Activated CD8-positive, alpha-beta T cell treated with anti-CD3 and anti-CD28 coated beads, Interleukin-2, amount 10 ng/mL, durations not matched to agents 7 days and 5 days (primary cell): ENCODE measurements around the gene SNX19. TPM values are rescaled to one million over a fixed set of nuclear protein-coding genes. Genes with fewer than 3 reads are reported as not detected.

ENCODE experiments used
- ATAC-seq: fragments of 150-1000 bp; cut with Tn5 transposase; one replicate; pipeline ENCODE4 v1.10.0; 2021; ENCODE audit warnings: moderate library complexity
- CTCF ChIA-PET: fragments of 350-600 bp; sonication (Branson Sonifier 250); formaldehyde crosslinking; loops from one replicate; lab custom pipeline; 2021; ENCODE audit warnings: antibody characterized with exemption; lab: Charles Lee
- POLR2A ChIA-PET: fragments of 350-600 bp; sonication (Branson Sonifier 250); formaldehyde crosslinking; loops from one replicate; lab custom pipeline; 2021; ENCODE audit warnings: antibody characterized with exemption; lab: Charles Lee
- DNase-seq: peaks from one replicate; pipeline ENCODE4 v3.0.0-alpha.2; 2020
- H3K27ac Mint-ChIP-seq: one replicate; pipeline ENCODE4 v1.8.0; 2021; ENCODE audit warnings: mild to moderate bottlenecking, mixed read lengths
- H3K27me3 Mint-ChIP-seq: one replicate; pipeline ENCODE4 v1.8.0; 2021; ENCODE audit warnings: low read depth, mixed read lengths
- H3K36me3 Mint-ChIP-seq: one replicate; pipeline ENCODE4 v1.8.0; 2021; ENCODE audit warnings: low read depth, mixed read lengths
- H3K4me1 Mint-ChIP-seq: one replicate; pipeline ENCODE4 v1.8.0; 2021; ENCODE audit warnings: low read depth, mixed read lengths
- H3K4me3 Mint-ChIP-seq: one replicate; pipeline ENCODE4 v1.8.0; 2021; ENCODE audit warnings: mild to moderate bottlenecking, mixed read lengths
- H3K9me3 Mint-ChIP-seq: one replicate; pipeline ENCODE4 v1.8.0; 2022; ENCODE audit warnings: mixed read lengths; ENCODE audit not compliant: insufficient read depth
- total RNA-seq, 2 experiments: library from RNA; stranded (reverse); gene quantifications; one replicate each; pipeline ENCODE4 v1.2.3, GENCODE V29; 2021

Gene SNX19
- total RNA-seq, 2 experiments from 2014 or later = 40.7 to 41.0 TPM

DNA sequence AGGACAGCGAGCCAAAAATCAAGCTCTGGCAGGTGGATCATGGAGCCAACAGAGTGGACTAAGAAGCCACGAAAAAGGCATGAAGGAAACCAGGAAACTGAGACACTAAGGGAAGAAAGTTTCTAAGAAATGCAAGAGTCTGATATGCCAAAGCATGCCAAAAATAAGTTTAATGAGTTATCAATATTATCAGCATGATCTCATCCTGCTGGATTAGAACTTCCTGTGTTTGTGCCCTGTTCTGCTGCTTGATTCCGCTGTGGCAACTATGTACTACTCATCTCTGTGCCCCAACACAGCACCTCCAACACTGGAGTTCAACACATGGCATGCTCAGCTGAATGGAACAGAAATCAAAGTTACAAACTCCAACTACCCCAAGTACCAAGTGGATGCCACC is 10.8 kb downstream of the SNX19 start:
- CTCF ChIA-PET = interaction anchor here (1.1 to 4.5 kb wide), 4 partner anchors 10 to 472 kb away, joined by 3 to 34 read pairs (median 8); partner anchors contain the start of gene SNX19

GRCh38 chr11:130904380-130904779 is 11.9 kb downstream of the SNX19 start:
- ChIA-PET POLR2A (no interaction called here), CTCF (interaction anchor here (0.6 to 4.5 kb wide), 8 partner anchors 8 to 471 kb away, joined by 3 to 34 read pairs (median 3); partner anchors contain the start of gene SNX19)
- DNase-seq (no peak), ATAC-seq (no peak)
- Mint-ChIP-seq H3K36me3 (peaks cover 66% of the 10 kb centered on the region), H3K27ac (no peak overlapping the region), H3K4me1 (no peaks in the 10 kb centered on the region), H3K4me3 (no peak overlapping the region), H3K27me3 (no peaks in the 10 kb centered on the region), H3K9me3 (no peaks in the 10 kb centered on the region)

More for the DNA sequence above, 10.8 kb downstream of the SNX19 start:
- H3K27me3 Mint-ChIP-seq = no peaks in the 10 kb centered on the region
- H3K27ac Mint-ChIP-seq = no peak overlapping the region
- H3K36me3 Mint-ChIP-seq = peaks cover 66% of the 10 kb centered on the region
- no peak for DNase-seq
- no peaks in the 10 kb centered on the region for H3K9me3 Mint-ChIP-seq
- no peaks in the 10 kb centered on the region for H3K4me1 Mint-ChIP-seq
- H3K4me3 Mint-ChIP-seq = no peak overlapping the region
- ATAC-seq = no peak
- POLR2A ChIA-PET = no interaction called here

GRCh38 chr11:130902380-130902779 is 13.9 kb downstream of the SNX19 start:
- H3K36me3 Mint-ChIP-seq = peaks cover 67% of the 10 kb centered on the region

GRCh38 chr11:130899106-130899505 is 17.2 kb downstream of the SNX19 start:
- H3K9me3 Mint-ChIP-seq = no peaks in the 10 kb centered on the region
- no peaks in the 10 kb centered on the region for H3K27me3 Mint-ChIP-seq

More at GRCh38 chr11:130902380-130902779, 13.9 kb downstream of the SNX19 start:
- no peaks in the 10 kb centered on the region for H3K9me3 Mint-ChIP-seq
- ATAC-seq = no peak
- CTCF ChIA-PET = interaction anchor here (1.3 kb wide), 2 partner anchors 8 to 14 kb away, joined by 4 to 6 read pairs; partner anchors contain the start of gene SNX19
- no peak overlapping the region for H3K4me3 Mint-ChIP-seq
- H3K27ac Mint-ChIP-seq = no peak overlapping the region
- POLR2A ChIA-PET = no interaction called here
- DNase-seq = no peak
- no peaks in the 10 kb centered on the region for H3K27me3 Mint-ChIP-seq
- H3K4me1 Mint-ChIP-seq = no peaks in the 10 kb centered on the region

GRCh38 chr11:130897262-130898182 is 18.8 kb downstream of the SNX19 start:
- Mint-ChIP-seq H3K9me3 (no peaks in the 10 kb centered on the region), H3K36me3 (peaks cover 59% of the 10 kb centered on the region), H3K27me3 (no peaks in the 10 kb centered on the region), H3K4me3 (no peak overlapping the region), H3K27ac (no peak overlapping the region), H3K4me1 (no peaks in the 10 kb centered on the region)
- CTCF ChIA-PET = interaction anchor here (1.4 kb wide), 1 partner anchor 12 kb away, joined by 5 read pairs; no protein-coding TSS in a partner anchor
- DNase-seq (no peak), ATAC-seq (no peak)
- POLR2A ChIA-PET = no interaction called here

More at GRCh38 chr11:130899106-130899505, 17.2 kb downstream of the SNX19 start:
- no peak for DNase-seq
- no peak overlapping the region for H3K4me3 Mint-ChIP-seq
- ChIA-PET POLR2A (no interaction called here), CTCF (interaction anchor here (1.3 to 3.6 kb wide), 6 partner anchors 10 to 464 kb away, joined by 4 to 18 read pairs (median 5); partner anchors contain the start of gene SNX19)
- no peaks in the 10 kb centered on the region for H3K4me1 Mint-ChIP-seq
- no peak overlapping the region for H3K27ac Mint-ChIP-seq
- no peak for ATAC-seq
- peaks cover 56% of the 10 kb centered on the region for H3K36me3 Mint-ChIP-seq

DNA sequence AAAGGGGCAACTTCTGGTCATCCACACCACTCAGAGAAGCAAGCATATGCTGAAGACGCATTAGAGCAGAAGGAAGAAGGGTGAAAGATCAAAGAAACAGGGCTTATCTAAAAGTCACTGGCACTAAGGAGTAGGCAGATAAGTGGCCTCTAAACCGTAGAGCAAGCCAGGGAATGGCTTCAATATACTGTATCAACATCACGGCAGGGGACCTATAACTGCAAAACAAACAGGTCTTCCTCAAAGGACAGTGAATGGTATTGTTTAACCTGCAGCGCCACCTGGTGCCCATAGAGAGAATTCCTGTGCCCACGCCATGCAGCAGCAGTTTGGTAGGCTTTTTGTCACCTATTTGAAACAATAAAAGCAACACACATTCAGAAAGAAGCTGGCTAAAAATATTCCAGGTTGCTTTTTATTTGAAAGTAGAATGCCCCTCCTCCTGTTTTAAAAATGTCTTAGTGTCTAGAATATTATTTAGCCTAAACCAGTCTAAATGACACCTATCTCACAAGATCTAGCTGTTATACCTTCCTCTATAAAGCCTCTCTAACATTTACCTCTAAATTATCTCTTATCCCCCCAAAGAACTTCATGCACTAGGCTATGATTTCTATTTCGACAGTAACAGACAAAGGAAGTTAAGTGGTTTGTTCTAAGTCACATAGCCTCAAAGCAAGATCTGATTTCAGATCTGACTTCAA is 21.8 kb downstream of the SNX19 start:
- H3K27me3 Mint-ChIP-seq = no peaks in the 10 kb centered on the region
- ChIA-PET POLR2A (no interaction called here), CTCF (interaction anchor here (0.7 to 2.3 kb wide), 19 partner anchors 8 to 682 kb away, joined by 3 to 23 read pairs (median 6); partner anchors contain the start of gene SNX19)
- no peak overlapping the region for H3K4me3 Mint-ChIP-seq
- no peak overlapping the region for H3K27ac Mint-ChIP-seq
- ATAC-seq (peak; percentile 91), DNase-seq (peak; percentile 75)
- no peaks in the 10 kb centered on the region for H3K9me3 Mint-ChIP-seq
- H3K36me3 Mint-ChIP-seq = peaks cover 45% of the 10 kb centered on the region
- no peaks in the 10 kb centered on the region for H3K4me1 Mint-ChIP-seq

- no peak for ATAC-seq
- Mint-ChIP-seq H3K4me1 (no peaks in the 10 kb centered on the region), H3K4me3 (no peak overlapping the region), H3K27me3 (no peaks in the 10 kb centered on the region), H3K36me3 (peaks cover 35% of the 10 kb centered on the region), H3K27ac (no peak overlapping the region), H3K9me3 (no peaks in the 10 kb centered on the region)
- DNase-seq = no peak
- CTCF ChIA-PET = interaction anchor here (0.6 to 2.3 kb wide), 2 partner anchors 450 to 1987 kb away, joined by 3 to 6 read pairs; no protein-coding TSS in a partner anchor
- POLR2A ChIA-PET = no interaction called here
Observed at GRCh38 chr11:130892861-130893260, 23.4 kb downstream of the SNX19 start.

DNA sequence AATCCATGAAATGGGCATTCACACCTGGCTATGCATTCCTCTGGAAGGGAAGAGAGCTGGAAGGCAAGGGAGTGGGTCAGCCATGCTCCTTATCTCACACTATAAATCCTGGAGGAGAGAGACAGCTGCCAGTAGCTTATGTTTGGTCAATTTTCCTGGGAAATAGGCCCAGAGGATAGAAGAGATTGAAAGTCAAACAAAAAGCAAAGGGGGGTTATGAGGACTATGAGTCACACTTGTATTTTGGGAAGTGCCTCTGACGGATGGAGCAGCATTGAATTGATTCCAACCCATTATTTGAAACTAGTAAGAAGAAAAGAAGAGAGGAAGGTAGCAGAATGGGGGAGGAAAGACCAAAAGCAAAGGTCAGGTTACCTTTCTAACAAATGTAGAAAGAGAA is 25.0 kb downstream of the SNX19 start:
- CTCF ChIA-PET = interaction anchor here (1.0 to 1.8 kb wide), 3 partner anchors 25 to 456 kb away, joined by 5 to 10 read pairs (median 7); partner anchors contain the start of gene SNX19
- POLR2A ChIA-PET = no interaction called here
- Mint-ChIP-seq H3K4me1 (peaks cover 3% of the 10 kb centered on the region), H3K4me3 (no peak overlapping the region), H3K27me3 (no peaks in the 10 kb centered on the region), H3K27ac (no peak overlapping the region), H3K36me3 (peaks cover 35% of the 10 kb centered on the region), H3K9me3 (no peaks in the 10 kb centered on the region)
- ATAC-seq (no peak), DNase-seq (no peak)

GRCh38 chr11:130890039-130890745 is 26.1 kb downstream of the SNX19 start:
- Mint-ChIP-seq H3K27me3 (no peaks in the 10 kb centered on the region), H3K27ac (no peak overlapping the region), H3K4me1 (peaks cover 3% of the 10 kb centered on the region), H3K36me3 (peaks cover 39% of the 10 kb centered on the region), H3K4me3 (no peak overlapping the region), H3K9me3 (no peaks in the 10 kb centered on the region)
- POLR2A ChIA-PET = no interaction called here
- DNase-seq (no peak), ATAC-seq (no peak)
- CTCF ChIA-PET = interaction anchor here (1.0 to 1.8 kb wide), 4 partner anchors 26 to 455 kb away, joined by 5 to 10 read pairs (median 8); partner anchors contain the start of gene SNX19

GRCh38 chr11:130888790-130889189 is 27.5 kb downstream of the SNX19 start:
- Mint-ChIP-seq H3K36me3 (peaks cover 38% of the 10 kb centered on the region), H3K4me3 (no peak overlapping the region), H3K27me3 (no peaks in the 10 kb centered on the region), H3K4me1 (peaks cover 3% of the 10 kb centered on the region), H3K27ac (no peak overlapping the region), H3K9me3 (no peaks in the 10 kb centered on the region)
- no peak for ATAC-seq
- ChIA-PET POLR2A (no interaction called here), CTCF (interaction anchor here (0.8 to 1.5 kb wide), 2 partner anchors 15 to 27 kb away, joined by 3 to 8 read pairs; partner anchors contain the start of gene SNX19)
- no peak for DNase-seq

DNA sequence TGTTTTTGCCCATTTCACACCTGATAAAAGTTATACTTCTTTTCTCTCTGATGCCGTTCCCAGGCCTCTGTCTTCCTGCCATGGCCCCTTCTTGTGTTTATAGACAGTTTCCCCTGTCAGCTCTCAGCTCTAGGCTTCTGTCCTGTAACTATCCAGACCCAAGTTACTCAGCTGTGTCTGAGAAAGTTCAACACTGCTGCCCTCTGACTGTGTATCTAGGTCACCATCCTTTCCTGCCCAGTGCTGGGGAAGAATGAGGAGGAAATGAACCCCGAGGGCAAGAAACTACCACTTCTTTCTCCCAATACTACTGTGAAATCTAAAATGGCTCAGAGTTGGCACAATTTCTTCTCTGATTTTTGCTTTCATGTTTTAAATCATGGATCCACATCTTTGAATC is 29.6 kb downstream of the SNX19 start:
- ChIA-PET CTCF (no interaction called here), POLR2A (no interaction called here)
- no peaks in the 10 kb centered on the region for H3K27me3 Mint-ChIP-seq
- no peaks in the 10 kb centered on the region for H3K9me3 Mint-ChIP-seq
- H3K36me3 Mint-ChIP-seq = peaks cover 35% of the 10 kb centered on the region
- H3K27ac Mint-ChIP-seq = no peak overlapping the region
- H3K4me3 Mint-ChIP-seq = no peak overlapping the region
- ATAC-seq = no peak
- DNase-seq = no peak
- peaks cover 3% of the 10 kb centered on the region for H3K4me1 Mint-ChIP-seq
